Smooth muscle cell (in vitro differentiated cells): ENCODE measurements around the gene GLI1. TPM values are rescaled to one million over a fixed set of nuclear protein-coding genes. Genes with fewer than 3 reads are reported as not detected.

Experiments
- DNase-seq: peaks from one replicate; lab custom pipeline; 2025; ENCODE audit not compliant: unreplicated experiment; lab: John Stamatoyannopoulos, UW
- H2AFZ ChIP-seq: fragments of 200-600 bp; sonication (generic); 2 replicates; pipeline ENCODE4 v1.6.0; 2016; ENCODE audit warnings: antibody characterized with exemption, low read depth, mild to moderate bottlenecking
- H3F3A ChIP-seq: fragments of 200-600 bp; sonication (generic); 2 replicates; pipeline ENCODE4 v1.6.0; 2017; ENCODE audit warnings: antibody characterized with exemption, low read depth
- H3K27ac ChIP-seq: fragments of 200-600 bp; sonication (generic); 2 replicates; pipeline ENCODE4 v1.5.1; 2016; ENCODE audit warnings: low read depth, mild to moderate bottlenecking
- H3K27me3 ChIP-seq: fragments of 200-600 bp; sonication (generic); 2 replicates; pipeline ENCODE4 v1.6.1; 2016; ENCODE audit warnings: low read depth, mild to moderate bottlenecking
- H3K36me3 ChIP-seq: fragments of 200-600 bp; sonication (generic); 2 replicates; pipeline ENCODE4 v1.5.1; 2016; ENCODE audit warnings: low read depth
- H3K4me1 ChIP-seq: fragments of 200-600 bp; sonication (generic); 2 replicates; pipeline ENCODE4 v1.5.1; 2016; ENCODE audit warnings: low read depth
- H3K4me2 ChIP-seq: fragments of 200-600 bp; sonication (generic); 2 replicates; pipeline ENCODE4 v1.6.0; 2016; ENCODE audit warnings: mild to moderate bottlenecking
- H3K4me3 ChIP-seq: fragments of 200-600 bp; sonication (generic); 2 replicates; pipeline ENCODE4 v1.5.1; 2016; ENCODE audit warnings: mild to moderate bottlenecking
- H3K79me2 ChIP-seq: fragments of 200-600 bp; sonication (generic); 2 replicates; pipeline ENCODE4 v1.6.0; 2016; ENCODE audit warnings: low read depth, mild to moderate bottlenecking
- H3K9ac ChIP-seq: fragments of 200-600 bp; sonication (generic); 2 replicates; pipeline ENCODE4 v1.6.0; 2016; ENCODE audit warnings: low read depth
- H3K9me3 ChIP-seq: fragments of 200-600 bp; sonication (generic); replicated peaks from 2 replicates; pipeline ENCODE4 v1.5.1; 2016; ENCODE audit warnings: low read depth
- H4K20me1 ChIP-seq: fragments of 200-600 bp; sonication (generic); 2 replicates; pipeline ENCODE4 v1.6.0; 2016; ENCODE audit warnings: low read depth
- WGBS: methylation state at CpG from one replicate; pipeline ENCODE4 v1.1.7; 2016; ENCODE audit warnings: low lambda C conversion rate; 5-methylcytosine and 5-hydroxymethylcytosine counted together
- polyA plus RNA-seq: library from polyadenylated mRNA; unstranded; fragments of >200 nt; fragmentation: Nextera tagmentation; extraction: Ambion mirVana; gene quantifications from 2 replicates; pipeline ENCODE4 v1.2.1, GENCODE V29; 2016
- total RNA-seq: library from RNA; depleted of rRNA; stranded (reverse); fragments of >200 nt; gene quantifications from 2 replicates; pipeline ENCODE4 v1.2.3, GENCODE V29; 2014
- TF ChIP-seq, protein P1 (sequence below): fragments of 200-600 bp; sonication (generic); IDR thresholded peaks from 2 replicates; pipeline ENCODE4 v1.5.1; 2017; ENCODE audit warnings: borderline replicate concordance, mild to moderate bottlenecking, antibody characterized with exemption; ENCODE audit not compliant: insufficient read depth, poor library complexity, severe bottlenecking

The GLI1 gene
- total and polyA plus RNA-seq, 2 experiments from 2014 or later, result 0.50 to 1.4 TPM

- Histone ChIP-seq H3K36me3 (peaks cover 5% of the 10 kb centered on the region), H3K4me2 (peak overlapping the region; percentile 88), H3K27ac (peak overlapping the region; percentile 98), H3K4me1 (peaks cover 33% of the 10 kb centered on the region), H3K9me3 (no peaks in the 10 kb centered on the region), H3K4me3 (peak overlapping the region; percentile 89), H3K9ac (peak overlapping the region; percentile 98), H3F3A (peaks cover 68% of the 10 kb centered on the region), H3K27me3 (no peaks in the 10 kb centered on the region), H3K79me2 (peaks cover 33% of the 10 kb centered on the region), H2AFZ (no peak overlapping the region), H4K20me1 (peaks cover 47% of the 10 kb centered on the region)
- 28% methylated on average over 7 of the region's 7 CpGs for WGBS
- DNase-seq, result no peak
- TF ChIP-seq, protein P1, sequence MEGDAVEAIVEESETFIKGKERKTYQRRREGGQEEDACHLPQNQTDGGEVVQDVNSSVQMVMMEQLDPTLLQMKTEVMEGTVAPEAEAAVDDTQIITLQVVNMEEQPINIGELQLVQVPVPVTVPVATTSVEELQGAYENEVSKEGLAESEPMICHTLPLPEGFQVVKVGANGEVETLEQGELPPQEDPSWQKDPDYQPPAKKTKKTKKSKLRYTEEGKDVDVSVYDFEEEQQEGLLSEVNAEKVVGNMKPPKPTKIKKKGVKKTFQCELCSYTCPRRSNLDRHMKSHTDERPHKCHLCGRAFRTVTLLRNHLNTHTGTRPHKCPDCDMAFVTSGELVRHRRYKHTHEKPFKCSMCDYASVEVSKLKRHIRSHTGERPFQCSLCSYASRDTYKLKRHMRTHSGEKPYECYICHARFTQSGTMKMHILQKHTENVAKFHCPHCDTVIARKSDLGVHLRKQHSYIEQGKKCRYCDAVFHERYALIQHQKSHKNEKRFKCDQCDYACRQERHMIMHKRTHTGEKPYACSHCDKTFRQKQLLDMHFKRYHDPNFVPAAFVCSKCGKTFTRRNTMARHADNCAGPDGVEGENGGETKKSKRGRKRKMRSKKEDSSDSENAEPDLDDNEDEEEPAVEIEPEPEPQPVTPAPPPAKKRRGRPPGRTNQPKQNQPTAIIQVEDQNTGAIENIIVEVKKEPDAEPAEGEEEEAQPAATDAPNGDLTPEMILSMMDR, result no peak
Observed at GRCh38 chr12:57518920-57519795, 59.6 kb downstream of the GLI1 start.

DNA sequence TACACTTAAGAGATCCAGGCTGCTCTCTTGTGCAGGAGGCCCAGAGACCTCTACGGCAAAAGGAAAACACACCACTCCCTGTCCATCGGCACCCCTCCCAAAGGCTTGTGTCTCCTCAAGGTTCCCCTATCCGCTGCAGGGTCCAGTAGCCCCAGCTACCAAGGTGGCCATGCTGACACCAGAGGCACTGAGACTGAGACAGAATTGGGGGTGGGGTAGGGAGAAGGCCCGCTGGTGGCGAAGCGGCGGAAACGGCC is 60.1 kb downstream of the GLI1 start:
- whole genome bisulfite sequencing, result 5% methylated on average over 8 of the region's 8 CpGs
- H3F3A ChIP-seq, result peaks cover 67% of the 10 kb centered on the region
- H3K9ac ChIP-seq, result peak overlapping the region; percentile 98
- no peaks in the 10 kb centered on the region for H3K9me3 ChIP-seq
- H3K4me1 ChIP-seq, result peaks cover 34% of the 10 kb centered on the region
- H3K4me2 ChIP-seq, result peak overlapping the region; percentile 88
- peak overlapping the region; percentile 89 for H3K4me3 ChIP-seq
- H4K20me1 ChIP-seq, result peaks cover 50% of the 10 kb centered on the region
- H3K36me3 ChIP-seq, result peaks cover 5% of the 10 kb centered on the region
- TF ChIP-seq, protein P1, result no peak
- H3K27ac ChIP-seq, result peak overlapping the region; percentile 98
- peaks cover 39% of the 10 kb centered on the region for H3K79me2 ChIP-seq
- DNase-seq, result no peak
- no peaks in the 10 kb centered on the region for H3K27me3 ChIP-seq
- H2AFZ ChIP-seq, result no peak overlapping the region

DNA sequence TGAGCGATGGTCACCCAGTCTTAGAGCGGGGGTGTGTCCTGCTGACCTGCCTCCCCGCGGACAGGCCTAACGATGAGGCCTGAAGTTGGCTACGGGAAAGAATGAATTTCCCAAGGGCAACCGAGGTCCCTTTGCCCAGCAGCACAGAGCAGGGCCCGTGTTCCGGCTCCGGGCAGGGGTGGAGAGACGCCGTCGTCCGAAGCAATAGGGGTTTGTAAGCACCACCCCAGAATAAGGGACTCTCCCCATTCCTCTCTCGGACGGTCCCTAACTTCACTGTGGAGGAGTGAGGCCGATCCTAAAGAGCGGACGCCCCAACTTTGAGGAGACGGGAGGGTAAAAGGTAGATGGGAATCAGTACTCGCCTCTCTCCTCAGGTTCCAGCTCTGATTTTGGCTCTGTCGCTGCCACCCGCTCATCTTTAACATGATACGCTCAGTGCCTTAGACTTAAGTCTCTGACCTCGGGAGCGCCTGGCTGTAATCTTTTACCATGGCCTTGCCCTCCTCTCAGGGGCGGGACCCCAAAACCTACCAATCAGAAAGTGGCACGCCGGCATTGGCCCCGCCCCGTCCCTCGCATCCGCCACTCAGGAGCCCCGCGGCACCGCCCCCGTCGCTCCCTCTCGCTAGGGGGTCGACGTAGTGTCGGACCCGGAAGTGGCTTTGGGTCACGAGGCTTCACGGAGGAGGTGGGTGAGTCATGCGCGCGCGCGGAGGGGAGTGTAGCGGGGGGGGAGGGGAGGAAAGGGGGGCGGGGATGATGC is 60.7 kb downstream of the GLI1 start, which contains the start of gene DDIT3:
DDIT3 (minus strand) TSS at position 462 of the 766 bp plus-strand sequence. CDS start 3,108 bp downstream, outside the sequence.
- H3K4me1 ChIP-seq, result peaks cover 34% of the 10 kb centered on the region
- under 1% methylated on average over 32 of the region's 52 CpGs for WGBS

More for the DNA sequence above, 60.7 kb downstream of the GLI1 start, which contains the start of gene DDIT3:
- peak within 1 kb of the TSS; percentile 97 for H3K4me3 ChIP-seq
- H3K36me3 ChIP-seq, result peaks cover 5% of the 10 kb centered on the region
- H3F3A ChIP-seq, result peaks cover 66% of the 10 kb centered on the region
- peak within 1 kb of the TSS; percentile 98 for H3K9ac ChIP-seq
- H4K20me1 ChIP-seq, result peaks cover 53% of the 10 kb centered on the region
- H3K27me3 ChIP-seq, result no peaks in the 10 kb centered on the region
- no peaks in the 10 kb centered on the region for H3K9me3 ChIP-seq
- peaks cover 42% of the 10 kb centered on the region for H3K79me2 ChIP-seq
- peak within 1 kb of the TSS; percentile 60 for H2AFZ ChIP-seq
- peak within 1 kb of the TSS; percentile 92 for H3K4me2 ChIP-seq
- peak within 1 kb of the TSS; percentile 98 for H3K27ac ChIP-seq
- DNase-seq, result peak; percentile 98
- TF ChIP-seq, protein P1, result no peak
